HepG2 (cell line): ENCODE measurements around the gene NAALAD2. TPM values are rescaled to one million over a fixed set of nuclear protein-coding genes. Genes with fewer than 3 reads are reported as not detected.

Source experiments
- CHD2 ChIP-seq: IDR thresholded peaks from 2 replicates; pipeline ENCODE4 v1.6.1; 2011; ENCODE audit warnings: low read depth, low read length, improper control_type of control experiment
- EP300 ChIP-seq, 3 experiments: sonication (generic) in 1 of 3; formaldehyde crosslinking in 1 of 3; IDR thresholded peaks; 2 replicates each; pipeline versions ENCODE4 v1.5.1 to v1.6.1; 2011 to 2020; ENCODE audit warnings: low read depth in 2 of 3, low read length in 2 of 3, borderline replicate concordance in 1 of 3, improper control_type of control experiment in 1 of 3, mild to moderate bottlenecking in 1 of 3, missing genetic modification reagents in 1 of 3, moderate library complexity in 1 of 3
- MED1 ChIP-seq: sonication (generic); formaldehyde crosslinking; IDR thresholded peaks from 2 replicates; pipeline ENCODE4 v1.4.0; 2020; ENCODE audit warnings: missing genetic modification reagents
- NR2C2 ChIP-seq: sonication (generic); formaldehyde crosslinking; IDR thresholded peaks from 2 replicates; pipeline ENCODE4 v1.4.0; 2020; ENCODE audit warnings: missing genetic modification reagents, mild to moderate bottlenecking, moderate library complexity, borderline replicate concordance
- PHF20 ChIP-seq: sonication (generic); formaldehyde crosslinking; IDR thresholded peaks from 2 replicates; pipeline ENCODE4 v1.5.0; 2020; ENCODE audit warnings: mild to moderate bottlenecking, missing genetic modification reagents
- ZFP36L2 ChIP-seq: sonication (generic); formaldehyde crosslinking; IDR thresholded peaks from 2 replicates; pipeline ENCODE4 v1.4.0; 2020; ENCODE audit warnings: missing genetic modification reagents
- ZFP37 ChIP-seq: sonication (generic); formaldehyde crosslinking; IDR thresholded peaks from 2 replicates; pipeline ENCODE4 v1.4.0; 2020; ENCODE audit warnings: missing genetic modification reagents, borderline replicate concordance
- ZHX2 ChIP-seq, 2 experiments: sonication (generic) in 1 of 2; formaldehyde crosslinking in 1 of 2; IDR thresholded peaks; 2 replicates each; pipeline versions ENCODE4 v1.6.1 to v1.9.0; 2014 to 2022; ENCODE audit warnings: antibody characterized with exemption in 1 of 2, borderline replicate concordance in 1 of 2, inconsistent platforms in 1 of 2, low read depth in 1 of 2, missing genetic modification reagents in 1 of 2
- ZNF318 ChIP-seq: sonication (generic); formaldehyde crosslinking; IDR thresholded peaks from 2 replicates; pipeline ENCODE4 v1.4.0; 2020; ENCODE audit warnings: mild to moderate bottlenecking, missing genetic modification reagents
- ZNF766 ChIP-seq: sonication (generic); formaldehyde crosslinking; IDR thresholded peaks from 2 replicates; pipeline ENCODE4 v1.5.0; 2020; ENCODE audit warnings: missing genetic modification reagents, borderline replicate concordance
- polyA plus RNA-seq, 8 experiments: library from polyadenylated mRNA; depleted of rRNA in 3 of 8; stranded (reverse) in 7 of 8; unstranded in 1 of 8; fragments of >200 nt; fragmentation: Illumina TruSeq in 4 of 8; extraction: Trizol in 4 of 8; gene quantifications; 2 replicates each; pipeline versions ENCODE4 v1.2.1 to v1.2.3, GENCODE V29; 2011 to 2016; ENCODE audit warnings: low read depth in 4 of 8, missing spikeins in 1 of 8, mixed read lengths in 1 of 8; ENCODE audit not compliant: insufficient read depth in 1 of 8
- total RNA-seq, 5 experiments: library from RNA; depleted of rRNA; stranded (reverse); fragments of >200 nt; fragmentation: Illumina TruSeq; extraction: Trizol; gene quantifications; 2 replicates each; pipeline ENCODE4 v1.2.3, GENCODE V29; 2016; ENCODE audit warnings: low read depth in 1 of 5
- TF ChIP-seq, protein P1 (sequence below): sonication (generic); formaldehyde crosslinking; IDR thresholded peaks from 2 replicates; pipeline ENCODE4 v1.9.0; 2022; ENCODE audit warnings: missing genetic modification reagents, mild to moderate bottlenecking, borderline replicate concordance

The NAALAD2 gene
- total and polyA plus RNA-seq, 2 of the 13 experiments (the other 11 are each of a cell fraction or from before 2014, with no cell fraction given): 8.0 to 8.9 TPM

- TF ChIP-seq ZNF318 (CRISPR knock-in tag): no peak
- TF ChIP-seq, protein P1, sequence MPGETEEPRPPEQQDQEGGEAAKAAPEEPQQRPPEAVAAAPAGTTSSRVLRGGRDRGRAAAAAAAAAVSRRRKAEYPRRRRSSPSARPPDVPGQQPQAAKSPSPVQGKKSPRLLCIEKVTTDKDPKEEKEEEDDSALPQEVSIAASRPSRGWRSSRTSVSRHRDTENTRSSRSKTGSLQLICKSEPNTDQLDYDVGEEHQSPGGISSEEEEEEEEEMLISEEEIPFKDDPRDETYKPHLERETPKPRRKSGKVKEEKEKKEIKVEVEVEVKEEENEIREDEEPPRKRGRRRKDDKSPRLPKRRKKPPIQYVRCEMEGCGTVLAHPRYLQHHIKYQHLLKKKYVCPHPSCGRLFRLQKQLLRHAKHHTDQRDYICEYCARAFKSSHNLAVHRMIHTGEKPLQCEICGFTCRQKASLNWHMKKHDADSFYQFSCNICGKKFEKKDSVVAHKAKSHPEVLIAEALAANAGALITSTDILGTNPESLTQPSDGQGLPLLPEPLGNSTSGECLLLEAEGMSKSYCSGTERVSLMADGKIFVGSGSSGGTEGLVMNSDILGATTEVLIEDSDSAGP: peak; percentile 90; the same call in 1 of the 2 replicates
- no peak; the same call in 1 of the 2 replicates for TF ChIP-seq MED1 (CRISPR knock-in tag)
- TF ChIP-seq CHD2: no peak
- TF ChIP-seq NR2C2 (CRISPR knock-in tag): no peak
- TF ChIP-seq PHF20 (CRISPR knock-in tag): peak; percentile 86
- TF ChIP-seq ZNF766 (CRISPR knock-in tag): no peak
- TF ChIP-seq ZFP36L2 (CRISPR knock-in tag): no peak
- no peak for TF ChIP-seq ZFP37
- TF ChIP-seq ZHX2 (IDR thresholded peaks at IDR 0.05; ENCODE audit: low read depth): peak; percentile 47; the same call in 1 of the 2 replicates
- no peak for TF ChIP-seq ZHX2 (CRISPR knock-in tag; IDR thresholded peaks at IDR 0.05; ENCODE audit: borderline replicate concordance)
- peak in 1 of 2 experiments; percentile 69; a peak in 2 of 4 replicates for TF ChIP-seq EP300 (IDR thresholded peaks at IDR 0.05; ENCODE audit: low read depth in 2 of 2, low read length in 2 of 2)
- TF ChIP-seq EP300 (CRISPR knock-in tag; IDR thresholded peaks at IDR 0.05; ENCODE audit: borderline replicate concordance): no peak
These were observed 88.2 kb downstream of the NAALAD2 start, which contains the start of gene CHORDC1 (continued) for GRCh38 chr11:90222459-90223247.
